Gastroesophageal sphincter (tissue), 3 donors: ENCODE measurements around the gene FLNC.

Experiments
- CTCF ChIP-seq, 4 experiments: fragments of 200-600 bp in 2 of 4; fragments of 450-650 bp in 2 of 4; sonication (generic) in 1 of 4; IDR thresholded peaks; one replicate each; pipeline ENCODE4 v1.5.1; 2017 to 2019; ENCODE audit warnings: antibody characterized with exemption in 4 of 4, mild to moderate bottlenecking in 2 of 4, moderate library complexity in 2 of 4
- POLR2A ChIP-seq, 2 donors: fragments of 450-650 bp; IDR thresholded peaks; one replicate each; pipeline ENCODE4 v1.6.1; 2017; ENCODE audit warnings: antibody characterized with exemption in 2 of 2, mild to moderate bottlenecking in 2 of 2, moderate library complexity in 1 of 2
- POLR2AphosphoS5 ChIP-seq: sonication (generic); formaldehyde crosslinking; IDR thresholded peaks from one replicate; pipeline ENCODE4 v1.6.1; 2017; ENCODE audit warnings: antibody characterized with exemption

DNA sequence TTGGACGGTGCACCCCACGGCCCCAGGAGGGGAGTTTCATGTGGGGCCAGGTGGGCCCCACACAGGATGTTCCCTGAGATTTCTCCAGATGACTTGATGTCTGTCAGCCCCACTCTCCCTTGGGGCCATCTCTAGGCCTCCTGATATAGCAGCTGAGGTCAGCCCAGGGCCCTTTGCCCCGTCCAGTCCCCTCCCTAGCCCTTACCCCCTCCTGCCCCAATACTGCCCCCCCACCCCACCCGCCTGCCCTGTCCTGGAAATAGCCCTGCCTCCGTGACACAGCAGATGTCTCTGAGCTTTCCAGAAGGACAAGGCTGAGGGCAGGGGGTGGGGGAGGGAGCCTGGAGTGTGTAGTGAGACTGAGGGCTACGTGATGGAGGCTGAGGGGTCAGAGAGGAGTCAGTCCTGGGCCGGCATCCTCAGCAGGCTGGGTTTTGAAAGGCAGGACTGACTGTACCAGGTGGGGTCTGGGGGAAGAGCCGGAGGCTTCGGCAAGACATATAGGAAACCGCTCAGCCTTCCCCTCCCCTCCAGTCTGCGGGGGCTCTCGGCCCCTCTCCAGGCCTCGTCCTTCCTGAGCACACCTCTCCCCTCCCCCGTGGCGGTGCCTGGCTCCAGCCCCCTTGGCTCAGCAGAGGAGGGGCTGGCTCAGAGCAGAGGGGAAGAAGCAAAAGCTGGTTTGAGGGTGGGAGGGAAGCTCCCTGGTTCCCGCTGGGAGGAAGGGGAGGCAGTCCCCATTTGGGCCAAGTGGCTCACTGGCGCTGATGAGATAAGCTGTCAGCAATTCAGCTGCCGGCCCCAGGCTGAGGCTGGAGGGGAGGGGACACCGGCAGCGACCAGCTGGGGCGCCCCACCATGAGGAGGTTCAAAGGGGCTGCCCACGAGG, 2.0 kb downstream of the FLNC start:
- no peak for TF ChIP-seq POLR2AphosphoS5
- peak in 1 of 4 experiments; percentile 2 for TF ChIP-seq CTCF (IDR thresholded peaks at IDR 0.05)
- peak; percentile 5 to 10 for TF ChIP-seq POLR2A (IDR thresholded peaks at IDR 0.05)
